Heart left ventricle (tissue), 13 donors: ENCODE data around the gene LAMTOR1.

Experiments
- CTCF ChIP-seq, 12 donors: fragments of 200-600 bp; sonication (generic) in 4 of 12; IDR thresholded peaks; one replicate each; pipeline versions ENCODE4 v1.5.0 to v1.8.0; 2018 to 2022; ENCODE audit warnings: antibody characterized with exemption in 12 of 12, mild to moderate bottlenecking in 5 of 12
- POLR2A ChIP-seq, 2 donors: fragments of 450-650 bp; IDR thresholded peaks; one replicate each; pipeline ENCODE4 v1.6.1; 2017; ENCODE audit warnings: antibody characterized with exemption in 2 of 2, mild to moderate bottlenecking in 2 of 2, moderate library complexity in 2 of 2
- donor health status: ischemic (EF 13 %, LVEDD 7.1; RV severe dilation, severe dysfunction).
- donor health status: DM: no; HTN: yes; CAD: no.
- donor health status: DM: no; HTN: no; CAD: no.
- donor health status: ischemic (EF 25% LVEDD 6.9; RV normal size, moderate dysfunction).
- donor health status: ischemic (EF 25% LVEDD 5.7; RV mildly dilated, moderate dysfunction).
- donor health status: ischemic (EF 35%, LVEDD 5.7; RV mildly dilated, moderate dysfunction).
- donor health status: nonischemic (EF 11% LVEDD 7.7; RV severe dilation, severe dysfunction).
- donor health status: DM: yes; HTN: yes; CAD: no.
- donor health status: PGD.
- donor health status: ischemic (EF 29% LVEDD 5.4; RV normal size, mild dysfunction).
- donor health status: nonischemic (EF 23%, LVEDD 6.1; RV moderate dilation, normal function).

- no peak for TF ChIP-seq CTCF (IDR thresholded peaks at IDR 0.05)
- no peak for TF ChIP-seq POLR2A (IDR thresholded peaks at IDR 0.05)
Observed at GRCh38 chr11:72111300-72112142, 8.4 kb upstream of the LAMTOR1 start.
